Left kidney (tissue), 2 donors: ENCODE results near the gene IFRD1. TPM values are rescaled to one million over a fixed set of nuclear protein-coding genes. Genes with fewer than 3 reads are reported as not detected.
"Not testable (repeated sequence)": the region's sequence is repeated elsewhere in the genome, so short reads cannot be mapped to it uniquely, and the experiment has no call there.

ENCODE experiments used
- DNase-seq: peaks from one replicate; pipeline ENCODE4 v3.0.0-alpha.2; 2013
- polyA plus RNA-seq: library from polyadenylated mRNA; unstranded; fragments of 120-200 nt; gene quantifications from one replicate; pipeline ENCODE4 v1.2.1, GENCODE V29; 2013; ENCODE audit not compliant: insufficient read length

Gene IFRD1
- polyA plus RNA-seq, 1 donor = 49.2 TPM

- DNase-seq = no peak
Observed at GRCh38 chr7:112515989-112516388, 65.7 kb downstream of the IFRD1 start.

GRCh38 chr7:112516418-112516817 lies 66.2 kb downstream of the IFRD1 start:
- DNase-seq = not testable (repeated sequence)

DNA sequence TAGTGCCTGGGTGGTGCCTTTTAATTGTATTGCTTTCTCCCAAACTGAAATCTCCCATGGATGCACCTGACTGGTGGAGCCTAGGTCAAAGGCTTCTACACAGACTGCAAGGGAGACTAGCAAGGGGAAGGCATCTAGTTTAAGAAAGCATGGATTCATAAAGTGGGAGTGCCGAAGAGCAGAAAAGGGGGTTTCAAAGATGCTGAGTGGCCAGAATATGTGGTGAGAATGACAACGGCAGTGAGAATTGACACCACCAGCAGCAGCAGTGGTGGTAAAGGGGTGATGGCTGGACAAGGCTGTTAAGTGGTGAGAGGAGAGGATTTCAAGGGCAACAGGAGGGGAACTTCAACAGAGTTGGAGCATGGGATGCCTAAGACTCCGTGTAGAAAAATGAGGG lies 67.2 kb downstream of the IFRD1 start:
- DNase-seq = no peak

DNA sequence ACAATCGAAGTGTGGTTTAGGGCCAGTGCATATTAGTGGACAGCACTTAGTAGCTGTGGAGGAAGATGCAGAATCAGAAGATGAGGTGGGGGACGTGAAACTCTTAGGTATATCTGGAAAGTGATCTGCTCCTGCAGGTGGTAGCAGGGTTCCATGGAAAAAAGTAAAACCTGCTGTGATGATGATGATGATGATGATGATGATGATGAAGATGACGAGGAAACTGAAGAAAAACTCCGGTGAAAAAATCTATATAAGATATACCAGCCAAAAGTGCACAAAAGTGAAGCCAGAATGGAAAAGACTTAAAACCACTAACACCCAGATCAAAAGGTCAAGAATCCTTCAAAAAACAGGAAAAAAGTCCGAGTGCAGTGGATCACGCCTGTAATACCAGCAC lies 70.5 kb downstream of the IFRD1 start:
- no peak for DNase-seq

GRCh38 chr7:112521942-112522341 lies 71.7 kb downstream of the IFRD1 start:
- no peak for DNase-seq

DNA sequence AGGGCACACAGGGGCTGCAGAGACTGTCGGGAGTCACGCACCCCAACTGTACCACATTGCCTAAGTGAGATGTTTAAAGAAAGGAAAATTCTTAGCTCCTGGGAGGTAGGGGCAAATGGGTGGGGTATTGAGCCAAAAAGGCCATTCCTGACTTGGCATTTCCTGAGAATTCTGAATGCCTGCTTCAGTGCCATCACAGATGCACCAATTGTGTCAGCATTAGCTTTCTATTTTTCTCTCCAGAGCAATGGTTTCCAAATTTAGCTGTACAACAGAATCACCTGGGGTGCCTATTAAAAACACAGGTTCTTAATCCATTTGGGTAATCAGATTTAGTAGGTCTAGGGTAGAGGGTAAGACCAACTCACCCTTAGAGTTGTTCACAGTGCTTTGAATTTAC lies 73.6 kb downstream of the IFRD1 start:
- no peak for DNase-seq

Other genes with a start within 250 kb of the IFRD1 start
- gene DOCK4, start 244.1 kb upstream of the IFRD1 start, polyA plus RNA-seq = 30.4 TPM
- 42.6 TPM for gene ZNF277, start 243.8 kb upstream of the IFRD1 start, polyA plus RNA-seq
- 5.9 TPM for gene LSMEM1, start 30.5 kb downstream of the IFRD1 start, polyA plus RNA-seq